ENCODE measurements around the gene MANF.
"Not testable (repeated sequence)": the region's sequence is repeated elsewhere in the genome, so short reads cannot be mapped to it uniquely, and the experiment has no call there.

Gene MANF

DNA sequence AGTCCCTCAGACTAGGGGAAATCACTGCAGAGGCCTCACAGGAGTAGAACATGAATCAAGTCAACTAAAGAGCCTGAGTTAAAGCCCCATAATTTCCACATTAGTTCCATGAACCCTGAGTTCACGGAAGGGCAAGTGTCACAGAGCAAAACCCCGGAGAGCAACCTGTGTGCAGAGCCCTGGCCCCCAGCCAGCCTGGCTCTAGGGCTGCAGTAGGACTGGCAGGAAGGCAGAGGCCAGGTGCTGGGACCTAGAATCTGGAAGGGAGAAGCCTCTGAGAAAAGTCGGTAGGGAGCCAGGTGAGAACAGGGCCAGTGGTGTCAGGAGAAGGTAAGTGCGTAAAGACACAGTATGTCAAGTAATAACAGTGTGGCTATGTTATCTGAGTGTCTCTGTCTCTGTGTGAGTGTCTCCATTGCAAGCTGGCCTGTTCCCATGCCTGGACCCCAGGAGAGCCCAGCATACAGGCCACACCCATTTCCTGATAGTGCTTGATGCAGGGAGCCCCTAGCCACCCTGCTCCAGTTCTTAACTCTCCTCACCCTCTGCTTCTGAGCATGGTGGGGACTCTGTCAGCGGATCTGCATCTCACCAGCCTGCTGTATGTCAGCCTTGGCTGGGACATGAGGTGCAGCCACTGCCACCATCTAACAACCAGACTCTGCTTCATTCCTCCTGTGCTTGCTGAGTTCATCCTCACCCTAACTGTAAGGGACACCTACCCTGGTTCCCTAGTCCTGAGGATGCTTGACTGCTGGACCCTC lies 11.3 kb upstream of the MANF start:
- no peak for FAIRE-seq

DNA sequence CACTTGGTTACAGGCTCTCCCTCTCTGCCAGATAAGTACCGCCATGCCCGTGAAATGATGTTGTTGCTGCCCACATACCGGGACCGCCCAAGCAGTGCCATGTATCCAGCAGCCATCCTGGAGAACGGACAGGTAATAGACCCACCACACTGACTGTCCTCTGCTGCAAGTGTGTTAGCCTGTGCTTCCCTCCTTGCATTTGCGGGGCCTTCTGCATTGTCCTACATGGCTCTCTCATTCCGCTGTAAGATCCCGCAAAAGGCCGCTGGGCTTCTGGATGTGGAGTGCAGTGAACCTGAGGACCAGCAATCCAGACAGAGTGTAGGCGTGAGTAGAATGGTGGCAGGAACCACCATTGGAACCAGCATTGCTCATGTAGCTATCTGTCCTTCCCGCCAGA lies 10.6 kb upstream of the MANF start:
- FAIRE-seq: no peak

DNA sequence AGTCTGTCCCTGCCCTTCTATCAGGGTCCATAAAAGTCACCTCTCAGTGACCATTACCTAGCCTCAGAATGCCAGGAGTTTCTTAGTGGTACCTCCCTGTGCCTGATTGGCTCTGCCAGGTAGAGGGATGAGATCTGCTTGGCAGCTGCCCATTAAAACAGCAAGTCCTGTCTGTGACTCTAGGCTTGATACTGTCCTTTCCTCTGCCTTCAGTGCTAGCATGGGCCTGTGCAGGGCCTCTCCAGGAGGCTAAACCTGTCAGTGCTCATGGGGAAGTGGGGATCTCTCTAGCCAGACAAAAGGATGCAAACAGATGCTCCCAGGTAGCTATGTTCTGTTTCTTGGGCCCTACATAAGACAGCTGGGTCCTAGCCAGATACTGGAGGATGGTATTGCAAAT lies 10.0 kb upstream of the MANF start:
- FAIRE-seq: no peak

DNA sequence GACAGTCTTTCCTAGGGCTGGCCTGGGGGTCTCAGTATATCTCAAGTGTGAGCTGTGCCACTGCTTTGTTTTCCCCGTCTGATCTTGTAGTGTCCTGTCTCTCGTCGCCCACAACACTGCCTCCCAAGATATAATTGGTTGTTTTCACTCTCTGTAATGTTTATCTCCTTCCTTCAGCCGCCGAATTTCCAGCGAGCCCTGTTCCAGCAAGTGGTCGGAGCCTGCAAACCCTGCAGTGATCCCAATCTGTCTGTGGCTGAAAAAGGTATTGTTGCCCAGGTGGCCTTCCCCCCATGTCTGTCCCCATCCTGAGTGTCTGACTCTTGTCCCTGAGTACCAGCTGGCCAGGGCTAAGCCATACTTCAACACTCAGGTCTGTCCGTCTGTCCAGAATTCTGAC lies 9.5 kb upstream of the MANF start:
- FAIRE-seq: no peak

DNA sequence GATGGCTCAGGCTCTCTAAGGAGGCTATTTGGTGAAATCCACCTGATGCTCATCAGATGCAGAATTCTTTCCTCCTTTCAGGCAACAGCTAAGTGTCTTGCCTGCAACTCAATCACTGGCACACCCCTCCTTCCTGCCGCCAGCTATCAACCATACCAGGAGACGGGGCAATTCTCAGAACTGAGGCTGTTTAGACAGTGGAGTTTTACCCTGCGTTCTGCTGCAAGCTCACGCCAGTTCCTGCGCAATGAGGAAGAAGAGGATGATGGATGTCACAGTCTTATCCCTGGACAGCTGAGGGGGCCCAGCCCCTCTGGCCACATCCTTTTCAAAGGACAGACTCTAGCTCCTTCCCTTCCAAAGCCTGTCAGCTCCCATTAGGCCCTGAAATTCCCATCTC lies 7.0 kb upstream of the MANF start:
- no peak for FAIRE-seq

DNA sequence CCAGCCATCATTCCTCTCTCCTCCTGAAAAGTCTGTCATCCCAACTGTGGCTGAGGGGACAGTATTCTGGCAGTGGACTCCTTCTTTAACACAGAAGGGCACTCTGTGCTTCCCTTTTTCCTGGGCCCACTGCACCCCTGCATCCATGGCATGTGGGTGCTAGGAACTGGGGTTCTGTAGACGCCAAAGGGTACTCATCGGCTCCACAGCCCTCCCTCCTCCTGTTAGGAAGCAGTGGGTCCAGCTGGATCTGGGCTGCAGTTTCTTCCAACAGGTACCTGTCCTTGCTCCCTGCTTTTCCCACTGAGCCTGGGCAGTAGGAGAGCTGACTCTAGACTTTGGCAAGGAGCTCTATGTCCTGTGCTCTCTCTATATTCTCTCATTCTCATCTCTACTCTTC lies 6.4 kb upstream of the MANF start:
- no peak for FAIRE-seq

DNA sequence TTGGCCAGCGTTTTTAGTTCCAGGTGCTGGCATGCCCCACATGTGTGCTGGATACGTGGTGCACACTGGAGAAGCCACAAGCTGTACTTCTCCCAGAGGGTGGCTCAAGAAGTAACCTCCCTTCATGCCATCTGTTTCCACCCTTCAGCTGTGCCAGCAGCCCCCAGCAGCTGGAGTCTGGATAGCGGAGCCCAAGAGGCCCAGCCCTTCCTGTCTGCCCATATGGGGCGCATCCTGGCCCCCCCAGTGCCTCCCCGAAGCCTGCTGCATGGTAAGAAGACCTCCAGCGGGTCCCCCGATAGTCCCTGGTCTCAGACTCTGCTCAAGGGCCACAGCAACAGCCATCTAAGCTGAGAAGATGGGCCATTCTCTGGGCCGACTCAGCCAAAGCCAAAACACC lies 5.8 kb upstream of the MANF start:
- no peak for FAIRE-seq

DNA sequence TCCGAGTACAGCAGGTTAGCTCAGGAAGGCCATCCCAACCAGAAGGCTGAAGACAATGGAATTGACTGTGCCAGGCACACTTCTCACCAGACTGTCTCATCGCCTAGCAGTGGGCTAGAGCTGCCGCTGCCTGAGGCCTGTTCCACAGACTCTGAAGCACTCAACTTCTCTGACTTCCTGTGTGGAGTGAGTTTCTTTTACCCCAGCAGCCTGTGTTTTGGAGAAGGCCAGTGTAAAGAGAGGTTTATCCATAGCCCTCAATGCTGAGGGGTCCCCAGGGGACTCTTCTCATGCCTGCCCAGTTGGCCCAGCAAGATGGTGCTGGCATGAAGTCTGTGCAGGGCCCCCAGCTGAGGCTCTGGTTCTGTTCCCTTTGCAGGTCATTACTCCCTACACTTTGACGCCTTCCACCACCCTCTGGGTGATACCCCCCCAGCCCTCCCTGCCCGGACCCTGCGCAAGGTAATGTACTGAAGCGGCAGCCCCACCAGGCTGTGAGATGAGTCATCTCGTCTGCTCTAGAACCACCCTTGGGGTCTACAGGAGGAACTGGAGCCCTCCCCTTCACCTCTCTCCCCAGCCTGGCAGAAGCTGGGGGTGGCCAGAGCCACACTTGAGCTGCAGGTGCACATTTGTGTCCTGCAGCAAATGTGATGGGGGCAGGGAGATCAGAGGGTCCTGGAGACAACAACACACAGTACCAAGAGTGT lies 5.2 kb upstream of the MANF start:
- no peak for FAIRE-seq

DNA sequence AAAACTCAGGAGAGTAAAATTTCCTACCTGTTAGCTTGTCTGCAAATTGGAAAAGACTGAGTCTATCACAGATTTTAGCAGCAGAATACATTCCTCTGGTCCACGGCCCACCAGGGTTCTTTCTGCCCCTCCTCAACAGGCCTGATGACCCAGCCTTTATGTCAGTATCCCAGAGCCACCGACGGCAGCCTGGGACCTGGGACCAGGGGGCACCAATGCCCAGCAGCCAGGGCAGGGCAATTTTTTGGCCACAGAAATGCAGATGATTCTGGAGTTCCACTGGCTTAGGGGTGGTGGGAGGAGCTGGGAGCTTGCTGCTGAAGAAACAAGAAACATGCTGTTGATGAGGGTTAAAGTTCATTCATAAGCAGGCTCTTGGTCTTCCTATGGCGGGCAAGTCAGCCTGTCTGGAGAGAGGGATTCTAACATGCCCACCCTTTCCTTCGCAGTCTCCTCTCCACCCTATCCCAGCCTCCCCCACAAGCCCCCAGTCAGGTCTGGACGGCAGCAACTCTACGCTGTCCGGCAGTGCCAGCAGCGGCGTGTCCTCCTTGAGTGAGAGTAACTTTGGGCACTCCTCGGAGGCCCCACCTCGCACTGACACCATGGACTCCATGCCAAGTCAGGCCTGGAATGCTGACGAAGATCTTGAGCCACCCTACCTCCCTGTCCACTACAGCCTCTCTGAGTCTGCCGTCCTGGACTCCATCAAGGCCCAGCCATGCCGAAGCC lies 4.3 kb upstream of the MANF start:
- FAIRE-seq: no peak

DNA sequence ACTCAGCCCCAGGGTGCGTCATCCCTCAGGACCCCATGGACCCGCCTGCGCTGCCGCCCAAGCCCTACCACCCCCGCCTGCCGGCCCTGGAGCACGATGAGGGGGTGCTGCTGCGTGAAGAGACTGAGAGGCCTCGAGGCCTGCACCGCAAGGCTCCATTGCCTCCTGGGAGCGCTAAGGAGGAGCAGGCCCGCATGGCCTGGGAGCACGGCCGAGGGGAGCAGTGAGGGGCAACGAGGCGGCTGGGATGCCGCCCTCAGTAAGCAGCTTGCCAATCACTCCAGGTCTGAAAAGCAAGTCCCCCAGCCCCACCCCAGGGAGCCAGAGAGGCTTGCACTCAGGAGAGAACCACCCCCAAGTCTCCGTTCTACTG lies 3.8 kb upstream of the MANF start:
- no peak for FAIRE-seq

DNA sequence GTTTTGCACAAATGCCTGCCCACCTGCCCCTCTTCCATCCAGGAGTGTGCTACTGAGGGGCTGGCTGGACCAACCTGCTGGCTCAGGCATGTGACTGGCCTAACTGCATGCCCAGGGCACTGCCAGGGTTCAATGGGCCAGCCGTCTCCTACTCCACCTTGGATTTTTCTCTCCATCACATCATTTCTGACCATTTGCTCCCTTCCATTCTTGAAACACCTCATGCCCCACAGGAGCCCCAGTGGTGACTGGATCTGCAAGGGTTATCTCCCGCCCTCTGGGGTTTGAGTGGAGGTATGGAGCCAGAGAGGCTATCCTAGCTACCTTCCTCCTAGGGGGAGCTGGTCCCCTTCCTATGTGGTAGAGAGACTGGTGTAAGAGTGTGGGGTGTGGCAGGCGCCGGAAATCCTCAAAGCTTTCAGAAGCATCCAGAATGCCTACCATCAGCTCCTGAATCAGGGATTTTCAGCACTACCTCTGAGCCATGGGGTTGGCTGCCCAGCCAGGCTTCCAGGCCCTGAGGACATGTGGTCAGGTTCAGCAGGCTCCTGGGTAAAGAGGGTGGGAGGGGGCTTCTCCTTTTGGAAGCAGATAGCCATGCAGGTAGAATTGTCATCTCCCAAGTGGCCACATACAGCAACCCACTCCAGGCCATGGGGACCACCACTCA lies 2.9 kb upstream of the MANF start:
- no peak for FAIRE-seq

DNA sequence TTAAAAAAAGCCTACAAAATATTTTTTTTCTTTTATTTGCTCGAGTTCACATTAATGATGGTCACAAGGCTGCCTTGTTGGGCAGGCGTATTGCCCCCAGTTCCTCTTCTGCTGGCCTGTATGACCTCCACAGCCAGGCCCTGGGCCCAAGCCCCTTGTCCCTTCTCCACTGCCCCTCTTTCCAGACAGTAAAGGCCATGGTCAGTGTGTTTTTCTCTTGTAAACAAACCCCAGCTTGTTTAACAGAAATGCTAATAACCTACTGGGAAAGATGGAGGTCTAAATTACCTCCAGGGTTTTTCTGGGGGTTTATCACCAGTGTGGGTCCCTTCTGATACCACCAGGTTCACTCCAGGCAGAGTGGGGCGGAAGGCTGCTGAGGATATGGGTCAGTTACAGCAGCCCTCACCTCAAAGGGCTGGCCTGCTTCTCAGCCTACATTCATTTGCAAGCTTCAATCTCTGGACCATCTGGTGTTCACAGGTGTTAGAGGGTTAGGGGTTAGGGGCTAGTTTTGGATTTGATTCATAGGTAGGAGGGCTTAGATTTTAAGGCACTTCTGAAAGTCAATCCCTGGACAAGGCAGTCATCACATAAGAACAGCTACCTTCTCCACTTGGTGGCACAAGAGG lies 2.0 kb upstream of the MANF start:
- FAIRE-seq: no peak

DNA sequence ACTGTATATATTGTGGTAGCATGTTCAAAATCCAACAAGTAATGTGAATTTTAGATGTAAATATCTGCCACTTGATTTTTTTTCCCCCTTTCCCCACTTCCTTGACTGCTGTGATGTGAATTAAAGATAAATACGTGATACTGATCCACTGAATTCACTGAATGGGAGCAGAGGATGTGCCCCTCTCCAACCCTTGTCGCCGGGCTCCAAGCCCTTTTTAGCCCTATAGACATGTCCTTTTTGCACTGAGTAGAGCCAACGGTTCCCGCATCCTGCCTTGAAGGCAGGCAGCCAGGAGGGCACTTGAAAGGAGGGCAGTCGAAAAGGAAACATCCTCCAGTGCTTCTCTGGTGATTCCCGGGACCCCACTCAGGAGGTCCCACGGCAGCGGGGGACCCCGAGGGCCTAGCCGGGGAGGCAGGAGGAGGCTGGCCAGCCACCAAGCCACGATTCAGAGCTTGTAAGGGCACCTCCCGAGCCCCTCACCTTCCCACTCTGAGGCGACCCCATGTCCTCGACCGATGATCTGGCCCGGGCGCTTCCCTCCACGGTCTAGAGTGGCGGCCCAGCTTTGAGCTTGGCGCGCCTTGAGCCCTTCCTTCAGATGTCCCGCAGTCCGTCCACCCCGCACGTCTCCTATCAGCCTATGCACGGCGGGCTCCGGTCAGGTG lies 901 bp upstream of the MANF start:
- FAIRE-seq: no peak

DNA sequence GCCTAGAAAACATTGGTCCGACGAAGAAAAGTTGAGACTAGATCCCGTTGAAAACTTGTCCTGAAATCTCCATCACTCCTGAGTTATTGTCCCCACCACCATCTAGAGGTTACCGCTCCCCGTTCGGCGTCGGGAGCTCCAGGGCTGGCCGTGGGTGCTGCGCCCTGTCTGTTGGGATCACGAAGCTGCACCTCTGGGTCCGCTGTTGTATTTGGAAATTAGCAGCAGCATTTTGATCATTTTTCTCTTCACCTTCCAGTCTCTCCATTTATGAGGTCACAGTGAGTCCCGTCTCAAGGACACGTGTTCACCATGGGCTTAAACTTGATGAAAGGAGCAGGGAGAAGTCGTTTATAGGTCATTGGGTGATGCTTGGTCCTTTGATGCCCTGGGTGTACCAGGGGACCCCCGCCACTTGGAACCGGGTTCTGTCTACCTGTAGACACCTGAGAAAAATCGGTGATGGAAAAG lies 565 bp downstream of the MANF start:
- FAIRE-seq: no peak

DNA sequence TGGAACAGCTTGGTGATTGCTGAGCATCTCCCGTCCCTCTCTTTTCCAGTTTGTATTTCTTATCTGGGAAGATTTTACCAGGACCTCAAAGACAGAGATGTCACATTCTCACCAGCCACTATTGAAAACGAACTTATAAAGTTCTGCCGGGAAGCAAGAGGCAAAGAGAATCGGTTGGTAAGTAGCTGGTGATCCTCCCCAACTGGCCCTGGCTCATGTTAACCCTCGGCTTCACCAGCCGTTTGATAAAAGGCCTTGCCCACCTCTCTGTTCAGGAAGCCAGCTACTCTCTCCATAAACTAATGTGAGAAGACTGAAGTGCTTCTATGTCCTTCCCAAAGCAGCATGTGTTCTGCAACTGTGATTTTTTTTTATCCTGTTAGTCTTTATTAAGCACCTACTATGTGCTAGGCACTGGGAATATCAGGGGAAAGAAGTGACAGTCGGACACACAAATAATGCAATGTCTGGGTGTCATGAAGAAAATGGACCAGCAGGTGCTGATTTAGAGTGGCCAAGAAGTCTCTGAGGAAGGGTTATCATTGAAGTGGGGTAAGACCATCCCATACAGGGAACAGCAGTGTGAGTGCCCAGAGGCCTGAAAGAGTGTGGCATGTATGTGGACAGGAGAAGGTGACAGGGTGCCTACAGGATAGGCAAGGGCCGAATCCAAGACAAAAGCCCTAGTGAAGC lies 1.2 kb downstream of the MANF start:
- FAIRE-seq: no peak

DNA sequence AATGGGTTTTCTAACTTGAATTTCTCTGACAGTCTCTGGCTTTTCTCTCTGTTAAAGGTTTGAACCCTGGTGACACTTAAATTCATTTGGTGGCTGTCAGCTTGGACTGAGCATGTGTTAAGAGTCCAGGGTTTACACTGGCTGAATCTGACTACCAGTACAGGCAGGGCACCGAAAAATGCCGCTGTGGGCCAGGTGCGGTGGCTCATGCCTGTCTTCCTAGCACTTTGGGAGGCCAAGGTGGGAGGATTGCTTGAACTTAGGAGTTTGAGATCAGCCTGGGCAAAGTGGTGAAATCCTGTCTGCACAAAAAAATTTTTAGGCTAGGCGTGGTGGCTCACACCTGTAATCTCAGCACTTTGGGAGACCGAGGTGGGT lies 1.8 kb downstream of the MANF start:
- no peak for FAIRE-seq

DNA sequence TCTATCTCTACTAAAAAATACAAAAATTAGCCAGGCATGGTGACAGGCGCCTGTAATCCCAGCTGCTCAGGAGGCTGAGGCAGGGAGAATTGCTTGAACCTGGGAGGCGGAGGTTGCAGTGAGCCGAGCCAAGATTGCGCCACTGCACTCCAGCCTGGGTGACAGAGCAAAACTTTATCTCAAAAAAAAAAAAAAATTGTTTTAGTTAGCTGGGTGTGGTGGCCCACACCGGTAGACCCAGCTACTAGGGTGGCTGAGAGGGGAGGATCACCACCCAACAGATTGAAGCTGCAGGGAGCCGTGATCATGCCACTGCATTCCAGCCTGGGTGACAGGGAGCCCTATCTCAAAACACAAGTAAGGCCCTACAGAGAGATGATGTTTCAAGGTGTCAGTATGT lies 2.2 kb downstream of the MANF start:
- FAIRE-seq: not testable (repeated sequence)

DNA sequence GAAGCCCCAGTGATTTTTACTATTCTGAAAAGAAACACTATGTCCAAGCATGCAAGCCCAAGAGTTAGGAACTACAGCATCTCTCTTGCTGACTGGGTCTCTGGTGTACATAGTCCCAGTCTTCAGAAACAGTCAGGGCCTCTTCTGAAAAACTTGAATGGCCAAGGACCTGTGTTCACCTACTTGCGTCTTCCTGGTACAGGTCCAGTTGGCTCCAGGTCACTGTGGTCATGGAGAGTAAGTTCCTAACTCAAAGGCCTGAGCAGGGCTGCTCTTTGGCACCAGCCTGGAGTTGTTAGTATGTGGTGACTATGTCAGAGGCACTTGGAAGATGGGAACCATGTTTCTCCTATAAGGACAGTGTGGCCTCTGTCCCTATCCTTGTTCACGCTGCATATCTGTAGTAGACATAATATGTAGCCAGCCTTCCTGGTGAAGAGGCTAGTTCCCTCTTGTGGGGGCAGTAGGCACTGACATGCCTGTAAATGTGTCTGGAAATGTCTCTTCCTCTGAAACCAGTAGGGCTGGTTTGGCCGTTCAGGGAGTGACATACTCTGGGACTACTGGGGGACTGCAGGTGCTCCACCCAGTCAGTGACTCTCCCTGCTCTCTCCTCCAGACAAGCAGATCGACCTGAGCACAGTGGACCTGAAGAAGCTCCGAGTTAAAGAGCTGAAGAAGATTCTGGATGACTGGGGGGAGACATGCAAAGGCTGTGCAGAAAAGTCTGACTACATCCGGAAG lies 3.4 kb downstream of the MANF start:
- FAIRE-seq: no peak

DNA sequence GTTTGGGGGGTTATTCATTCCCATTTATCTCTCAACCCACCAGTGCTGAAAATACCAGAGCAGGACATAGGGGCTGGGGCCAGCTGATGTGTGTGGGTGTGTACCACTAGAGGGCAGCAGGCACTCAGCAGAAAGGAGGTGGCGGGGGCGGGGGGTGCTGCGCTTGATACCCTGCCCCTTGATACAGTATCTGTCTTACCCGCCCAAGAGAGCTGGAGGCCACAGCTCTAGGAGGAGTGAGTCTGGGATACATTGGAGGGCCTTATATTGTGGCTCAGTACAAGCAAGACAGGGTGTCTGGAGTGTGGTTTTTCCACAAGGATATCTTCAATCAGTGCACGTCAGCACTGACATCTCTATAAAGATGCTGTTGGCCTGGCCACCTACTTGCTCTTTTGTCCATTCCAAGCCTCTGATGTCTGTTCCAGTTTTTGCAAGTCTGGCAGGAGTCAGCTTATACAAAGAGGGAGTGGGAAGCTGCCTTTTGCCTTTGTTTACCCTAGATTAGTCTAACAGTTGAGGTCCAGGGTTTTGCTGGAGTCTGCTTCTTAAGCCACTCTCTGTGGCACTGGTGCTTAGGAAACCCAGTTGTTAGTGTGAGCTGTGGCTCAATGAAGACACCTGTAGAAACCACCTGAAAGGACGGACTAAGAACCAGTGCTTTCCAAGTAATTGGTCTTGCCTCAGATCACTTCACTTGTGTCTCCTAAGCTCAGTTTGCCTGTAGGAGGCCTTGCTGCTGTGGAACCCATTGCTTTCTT lies 4.5 kb downstream of the MANF start:
- FAIRE-seq: no peak
